K562 (cell line): ENCODE results near the gene ST6GAL1. TPM values are rescaled to one million over a fixed set of nuclear protein-coding genes. Genes with fewer than 3 reads are reported as not detected.

Experiments
- BDP1 ChIP-seq: IDR thresholded peaks from 3 replicates; pipeline ENCODE4 v1.6.1; 2011; ENCODE audit not compliant: insufficient read length, insufficient read depth
- DIDO1 ChIP-seq: fragments of 450-650 bp; IDR thresholded peaks from 2 replicates; pipeline ENCODE4 v1.6.1; 2016; ENCODE audit warnings: low read depth, missing biosample characterization, missing genetic modification characterization
- FOS ChIP-seq: IDR thresholded peaks from 3 replicates; pipeline ENCODE4 v1.6.1; 2011; ENCODE audit not compliant: insufficient read length; ENCODE audit errors: extremely low read depth
- GATA2 ChIP-seq: sonication (generic); formaldehyde crosslinking; IDR thresholded peaks from 2 replicates; pipeline ENCODE4 v1.4.0; 2020; ENCODE audit warnings: mild to moderate bottlenecking, missing genetic modification reagents
- HNRNPLL ChIP-seq: fragments of 200-400 bp; formaldehyde crosslinking; IDR thresholded peaks from 2 replicates; pipeline ENCODE4 v1.6.1; 2017; ENCODE audit warnings: low read length, low read depth, mild to moderate bottlenecking; ENCODE audit not compliant: poor library complexity, severe bottlenecking
- LCOR ChIP-seq: sonication (generic); formaldehyde crosslinking; IDR thresholded peaks from 2 replicates; pipeline ENCODE4 v1.8.0; 2022; ENCODE audit warnings: mild to moderate bottlenecking, missing genetic modification reagents
- LEF1 ChIP-seq: fragments of 450-650 bp; IDR thresholded peaks from 2 replicates; pipeline ENCODE4 v1.6.1; 2016; ENCODE audit warnings: mild to moderate bottlenecking
- NFIC ChIP-seq: fragments of 450-650 bp; IDR thresholded peaks from 2 replicates; pipeline ENCODE4 v1.6.1; 2017; ENCODE audit warnings: mild to moderate bottlenecking, inconsistent platforms
- NRF1 ChIP-seq, 2 experiments: fragments of 450-650 bp; IDR thresholded peaks in 1 of 2; conservative IDR thresholded peaks in 1 of 2; 2 replicates each; pipeline ENCODE4 v1.6.1; 2014; ENCODE audit warnings: mild to moderate bottlenecking in 2 of 2
- PCBP2 ChIP-seq: fragments of 200-400 bp; formaldehyde crosslinking; IDR thresholded peaks from 2 replicates; pipeline ENCODE4 v1.6.1; 2018; ENCODE audit warnings: low read length, low read depth, mild to moderate bottlenecking, moderate library complexity; ENCODE audit not compliant: poor library complexity, severe bottlenecking
- PHB ChIP-seq: fragments of 250-450 bp; sonication (Bioruptor Pico); IDR thresholded peaks from 2 replicates; pipeline ENCODE4 v1.5.0; 2021
- PHF21A ChIP-seq: fragments of 450-650 bp; IDR thresholded peaks from 2 replicates; pipeline ENCODE4 v1.6.1; 2017; ENCODE audit warnings: low read depth, borderline replicate concordance
- POLR2B ChIP-seq: fragments of 450-650 bp; IDR thresholded peaks from 2 replicates; pipeline ENCODE4 v1.6.1; 2018; ENCODE audit warnings: low read depth; ENCODE audit not compliant: partially characterized antibody
- SMAD2 ChIP-seq: fragments of 150-350 bp; IDR thresholded peaks from 2 replicates; pipeline ENCODE4 v1.6.1; 2014; ENCODE audit warnings: low read depth, mild to moderate bottlenecking, low read length
- SUPT5H ChIP-seq: fragments of 450-650 bp; IDR thresholded peaks from 2 replicates; pipeline ENCODE4 v1.6.1; 2016
- ZFP1 ChIP-seq: fragments of 450-650 bp; formaldehyde crosslinking; IDR thresholded peaks from 2 replicates; pipeline ENCODE4 v1.4.0; 2020; ENCODE audit warnings: mild to moderate bottlenecking, mixed read lengths
- ZNF668 ChIP-seq: fragments of 250-450 bp; sonication (Bioruptor Pico); IDR thresholded peaks from 2 replicates; pipeline ENCODE4 v1.8.0; 2022; ENCODE audit warnings: mild to moderate bottlenecking, inconsistent platforms
- polyA plus RNA-seq, 8 experiments: library from polyadenylated mRNA; depleted of rRNA in 4 of 8; stranded (reverse) in 5 of 8; unstranded in 3 of 8; fragments of >200 nt; fragmentation: Nextera tagmentation in 2 of 8; fragmentation: Illumina TruSeq in 1 of 8; extraction: Ambion mirVana in 2 of 8; extraction: Trizol in 1 of 8; gene quantifications; 2 replicates each; pipeline versions ENCODE4 v1.2.1 to v1.2.3, GENCODE V29; 2011 to 2014; ENCODE audit warnings: inconsistent platforms in 1 of 8, missing spikeins in 1 of 8
- total RNA-seq, 7 experiments: library from RNA; depleted of rRNA in 6 of 7; stranded (reverse); fragments of >200 nt in 6 of 7; fragmentation: Illumina TruSeq in 2 of 7; extraction: Trizol in 2 of 7; gene quantifications; 2 replicates each; pipeline versions ENCODE4 v1.2.1 to v1.2.3, GENCODE V29; 2011 to 2021; ENCODE audit warnings: low replicate concordance in 1 of 7
- TF ChIP-seq, protein P1 (sequence below): fragments of 450-650 bp; IDR thresholded peaks from 2 replicates; pipeline ENCODE4 v1.6.1; 2016; ENCODE audit warnings: antibody characterized with exemption
- TF ChIP-seq, protein P2 (sequence below), 2 experiments: fragments of 450-650 bp in 1 of 2; sonication (generic) in 1 of 2; formaldehyde crosslinking; conservative IDR thresholded peaks; 2 replicates each; pipeline versions ENCODE4 v1.4.0 to v1.8.1; 2020 to 2022; ENCODE audit warnings: mild to moderate bottlenecking in 1 of 2, missing genetic modification reagents in 1 of 2
- TF ChIP-seq, protein P3 (sequence below): fragments of 450-650 bp; IDR thresholded peaks from 2 replicates; pipeline ENCODE4 v1.6.1; 2016
- TF ChIP-seq, protein P4 (sequence below): sonication (generic); formaldehyde crosslinking; IDR thresholded peaks from 2 replicates; pipeline ENCODE4 v1.8.0; 2022; ENCODE audit warnings: missing genetic modification reagents, mild to moderate bottlenecking, moderate library complexity, borderline replicate concordance
- TF ChIP-seq, protein P5 (sequence below): fragments of 250-450 bp; sonication (Bioruptor Pico); IDR thresholded peaks from 2 replicates; pipeline ENCODE4 v1.8.0; 2022; ENCODE audit warnings: moderate library complexity, mild to moderate bottlenecking, inconsistent platforms
- TF ChIP-seq, protein P6 (sequence below): sonication (generic); formaldehyde crosslinking; IDR thresholded peaks from 2 replicates; pipeline ENCODE4 v1.8.0; 2022; ENCODE audit warnings: mild to moderate bottlenecking, low read depth, missing genetic modification reagents

ST6GAL1 gene
- total and polyA plus RNA-seq, 9 of the 15 experiments (the other 6 are each of a cell fraction or from before 2014, with no cell fraction given), result 31.9 to 145 (median 71.0) TPM

DNA sequence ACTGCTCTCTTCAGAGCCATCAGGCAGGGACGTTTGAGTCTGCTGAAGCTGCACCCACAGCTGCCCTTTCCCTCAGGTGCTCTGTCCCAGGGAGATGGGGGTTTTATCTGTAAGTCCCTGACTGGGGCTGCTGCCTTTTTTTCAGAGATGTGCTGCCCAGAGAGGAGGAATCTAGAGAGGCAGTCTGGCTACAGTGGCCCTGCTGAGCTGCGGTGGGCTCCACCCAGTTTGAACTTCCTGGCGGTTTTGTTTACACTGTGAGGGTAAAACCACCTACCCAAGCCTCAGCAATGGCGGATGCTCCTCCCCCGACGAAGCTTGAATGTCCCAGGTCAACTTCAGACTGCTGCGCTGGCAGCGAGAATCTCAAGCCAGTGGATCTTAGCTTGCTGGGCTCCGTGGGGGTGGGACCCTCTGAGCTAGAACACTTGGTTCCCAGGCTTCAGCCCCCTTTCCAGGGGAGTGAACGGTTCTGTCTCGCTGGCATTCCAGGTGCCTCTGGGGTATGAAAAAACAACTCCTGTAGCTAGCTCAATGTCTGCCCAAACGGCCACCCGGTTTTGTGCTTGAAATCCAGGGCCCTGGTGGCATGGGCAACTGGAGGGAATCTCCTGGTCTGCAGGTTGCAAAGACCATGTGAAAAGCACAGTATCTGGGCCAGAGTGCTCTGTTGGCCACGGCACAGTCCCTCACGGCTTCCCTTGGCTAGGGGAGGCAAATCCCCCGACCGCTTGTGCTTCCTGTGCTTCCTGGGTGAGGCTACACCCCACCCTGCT is 21.1 kb upstream of the ST6GAL1 start (continued):
- TF ChIP-seq, protein P1, sequence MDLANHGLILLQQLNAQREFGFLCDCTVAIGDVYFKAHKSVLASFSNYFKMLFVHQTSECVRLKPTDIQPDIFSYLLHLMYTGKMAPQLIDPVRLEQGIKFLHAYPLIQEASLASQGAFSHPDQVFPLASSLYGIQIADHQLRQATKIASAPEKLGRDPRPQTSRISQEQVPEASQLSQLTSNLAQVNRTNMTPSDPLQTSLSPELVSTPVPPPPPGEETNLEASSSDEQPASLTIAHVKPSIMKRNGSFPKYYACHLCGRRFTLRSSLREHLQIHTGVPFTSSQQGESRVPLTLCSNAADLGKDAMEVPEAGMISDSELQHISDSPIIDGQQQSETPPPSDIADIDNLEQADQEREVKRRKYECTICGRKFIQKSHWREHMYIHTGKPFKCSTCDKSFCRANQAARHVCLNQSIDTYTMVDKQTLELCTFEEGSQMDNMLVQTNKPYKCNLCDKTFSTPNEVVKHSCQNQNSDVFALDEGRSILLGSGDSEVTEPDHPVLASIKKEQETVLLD, result no peak; the same call in 1 of the 2 replicates
- TF ChIP-seq ZNF668 (CRISPR knock-in tag) (no peak), LEF1 (0 out of 2 replicates have a peak, but pooled peaks have one; percentile 42), SMAD2 (no peak), LCOR (0 out of 2 replicates have a peak, but pooled peaks have one; percentile 33), PHB (CRISPR knock-in tag) (no peak), NRF1 (conservative IDR thresholded peaks at IDR 0.05 in 1 of 2, IDR thresholded peaks at IDR 0.05 in 1 of 2) (peak; percentile 21 to 35; a peak in 2 of 4 replicates), GATA2 (CRISPR knock-in tag) (peak; percentile 67; the same call in 1 of the 2 replicates), HNRNPLL (no peak), NFIC (peak; percentile 51; the same call in 1 of the 2 replicates), BDP1 (no peak), FOS (no peak), PHF21A (no peak), SUPT5H (no peak), DIDO1 (tag) (no peak), POLR2B (peak; percentile 17), ZFP1 (CRISPR knock-in tag) (no peak), PCBP2 (no peak)
- TF ChIP-seq, protein P2, sequence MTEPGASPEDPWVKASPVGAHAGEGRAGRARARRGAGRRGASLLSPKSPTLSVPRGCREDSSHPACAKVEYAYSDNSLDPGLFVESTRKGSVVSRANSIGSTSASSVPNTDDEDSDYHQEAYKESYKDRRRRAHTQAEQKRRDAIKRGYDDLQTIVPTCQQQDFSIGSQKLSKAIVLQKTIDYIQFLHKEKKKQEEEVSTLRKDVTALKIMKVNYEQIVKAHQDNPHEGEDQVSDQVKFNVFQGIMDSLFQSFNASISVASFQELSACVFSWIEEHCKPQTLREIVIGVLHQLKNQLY (CRISPR knock-in tag; conservative IDR thresholded peaks at IDR 0.05), result no peak
- TF ChIP-seq, protein P3, sequence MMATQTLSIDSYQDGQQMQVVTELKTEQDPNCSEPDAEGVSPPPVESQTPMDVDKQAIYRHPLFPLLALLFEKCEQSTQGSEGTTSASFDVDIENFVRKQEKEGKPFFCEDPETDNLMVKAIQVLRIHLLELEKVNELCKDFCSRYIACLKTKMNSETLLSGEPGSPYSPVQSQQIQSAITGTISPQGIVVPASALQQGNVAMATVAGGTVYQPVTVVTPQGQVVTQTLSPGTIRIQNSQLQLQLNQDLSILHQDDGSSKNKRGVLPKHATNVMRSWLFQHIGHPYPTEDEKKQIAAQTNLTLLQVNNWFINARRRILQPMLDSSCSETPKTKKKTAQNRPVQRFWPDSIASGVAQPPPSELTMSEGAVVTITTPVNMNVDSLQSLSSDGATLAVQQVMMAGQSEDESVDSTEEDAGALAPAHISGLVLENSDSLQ, result no peak
- TF ChIP-seq, protein P4, sequence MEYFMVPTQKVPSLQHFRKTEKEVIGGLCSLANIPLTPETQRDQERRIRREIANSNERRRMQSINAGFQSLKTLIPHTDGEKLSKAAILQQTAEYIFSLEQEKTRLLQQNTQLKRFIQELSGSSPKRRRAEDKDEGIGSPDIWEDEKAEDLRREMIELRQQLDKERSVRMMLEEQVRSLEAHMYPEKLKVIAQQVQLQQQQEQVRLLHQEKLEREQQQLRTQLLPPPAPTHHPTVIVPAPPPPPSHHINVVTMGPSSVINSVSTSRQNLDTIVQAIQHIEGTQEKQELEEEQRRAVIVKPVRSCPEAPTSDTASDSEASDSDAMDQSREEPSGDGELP, result peak; percentile 70; the same call in 1 of the 2 replicates
- TF ChIP-seq, protein P5, sequence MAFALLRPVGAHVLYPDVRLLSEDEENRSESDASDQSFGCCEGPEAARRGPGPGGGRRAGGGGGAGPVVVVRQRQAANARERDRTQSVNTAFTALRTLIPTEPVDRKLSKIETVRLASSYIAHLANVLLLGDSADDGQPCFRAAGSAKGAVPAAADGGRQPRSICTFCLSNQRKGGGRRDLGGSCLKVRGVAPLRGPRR (CRISPR knock-in tag), result no peak
- TF ChIP-seq, protein P6, sequence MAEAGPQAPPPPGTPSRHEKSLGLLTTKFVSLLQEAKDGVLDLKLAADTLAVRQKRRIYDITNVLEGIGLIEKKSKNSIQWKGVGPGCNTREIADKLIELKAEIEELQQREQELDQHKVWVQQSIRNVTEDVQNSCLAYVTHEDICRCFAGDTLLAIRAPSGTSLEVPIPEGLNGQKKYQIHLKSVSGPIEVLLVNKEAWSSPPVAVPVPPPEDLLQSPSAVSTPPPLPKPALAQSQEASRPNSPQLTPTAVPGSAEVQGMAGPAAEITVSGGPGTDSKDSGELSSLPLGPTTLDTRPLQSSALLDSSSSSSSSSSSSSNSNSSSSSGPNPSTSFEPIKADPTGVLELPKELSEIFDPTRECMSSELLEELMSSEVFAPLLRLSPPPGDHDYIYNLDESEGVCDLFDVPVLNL (CRISPR knock-in tag), result no peak
